ENCODE measurements around the gene RABL6. TPM values are rescaled to one million over a fixed set of nuclear protein-coding genes. Genes with fewer than 3 reads are reported as not detected.
"Not testable (repeated sequence)": the region's sequence is repeated elsewhere in the genome, so short reads cannot be mapped to it uniquely, and the experiment has no call there.

The RABL6 gene
- total RNA-seq, 6 experiments from 2014 or later: 77.8 to 87.7 (median 84.0) TPM

DNA sequence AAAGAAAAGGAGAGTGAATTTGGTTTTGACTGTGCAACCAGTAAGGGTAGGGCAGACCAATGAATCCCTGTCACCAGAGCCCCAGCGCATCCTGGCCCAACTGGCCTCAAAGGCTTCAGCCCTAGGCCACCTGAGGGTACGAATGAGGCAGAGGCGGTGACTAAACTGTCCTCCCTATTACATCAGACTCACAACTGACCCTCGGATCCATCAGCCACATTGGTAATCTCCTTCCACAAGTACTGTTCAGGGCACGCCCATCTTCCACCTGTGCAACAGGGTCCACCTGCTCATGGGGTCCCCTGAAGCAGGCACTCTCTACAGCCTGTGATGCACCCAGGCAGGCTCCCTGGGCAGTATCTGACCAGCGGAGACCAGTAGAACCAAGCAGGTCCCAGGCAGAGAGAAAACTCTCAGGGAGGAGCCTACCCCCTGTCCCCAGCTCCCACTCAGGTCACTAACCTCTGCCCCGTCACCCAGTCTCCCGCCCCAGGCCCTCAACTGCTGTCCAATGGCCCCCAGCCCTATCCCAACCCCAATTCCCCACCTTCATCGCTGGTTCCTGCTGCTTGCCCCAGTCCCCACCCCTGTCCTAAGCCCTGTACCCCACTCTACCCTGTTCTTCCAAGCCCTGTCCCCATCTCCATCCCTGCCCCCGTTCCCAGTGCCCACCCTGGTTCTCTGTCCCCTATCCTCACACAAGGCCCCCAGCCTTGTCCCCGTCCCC, 57.5 kb downstream of the RABL6 start:
- H3K9me3 Mint-ChIP-seq: peaks cover 9% of the 10 kb centered on the region
- H3K27me3 Mint-ChIP-seq (ENCODE audit: insufficient read depth): no peaks in the 10 kb centered on the region; the same call in 1 of the 2 replicates
- peak overlapping the region; percentile 49; the same call in 1 of the 2 replicates for H3K27ac Mint-ChIP-seq
- no peak for TF ChIP-seq CTCF (IDR thresholded peaks at IDR 0.05)
- DNase-seq: no peak
- H3K36me3 Mint-ChIP-seq (ENCODE audit: low read depth): peaks cover 16% of the 10 kb centered on the region
- H3K4me3 Mint-ChIP-seq: peak overlapping the region; percentile 86
- peaks cover 12% of the 10 kb centered on the region for H3K4me1 Mint-ChIP-seq (ENCODE audit: low read depth)

DNA sequence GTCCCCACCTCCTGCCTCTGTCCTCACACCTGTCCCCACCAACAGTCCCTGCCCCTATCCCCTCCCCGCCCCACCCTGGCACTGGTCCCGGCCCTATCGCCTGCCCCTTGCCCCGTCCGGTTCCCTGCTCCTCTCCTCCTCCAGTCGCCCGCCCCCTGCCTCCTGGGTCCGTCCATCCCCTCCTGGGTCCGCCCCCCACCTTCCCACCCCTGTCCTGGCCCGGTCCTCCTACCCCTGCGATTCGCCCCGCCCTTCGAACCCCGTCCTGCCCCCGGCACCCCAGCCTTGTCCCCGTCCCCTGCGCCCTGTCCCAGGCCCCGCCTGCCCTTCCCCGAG, 58.0 kb downstream of the RABL6 start:
- Mint-ChIP-seq H3K4me3 (peak overlapping the region; percentile 86), H3K27ac (peak overlapping the region; percentile 49; the same call in 1 of the 2 replicates), H3K27me3 (ENCODE audit: insufficient read depth) (no peaks in the 10 kb centered on the region; the same call in 1 of the 2 replicates), H3K9me3 (peaks cover 13% of the 10 kb centered on the region), H3K36me3 (ENCODE audit: low read depth) (peaks cover 16% of the 10 kb centered on the region), H3K4me1 (ENCODE audit: low read depth) (peaks cover 12% of the 10 kb centered on the region)
- DNase-seq: no peak
- no peak for TF ChIP-seq CTCF (IDR thresholded peaks at IDR 0.05)

GRCh38 chr9:136866898-136867421, 59.2 kb downstream of the RABL6 start:
- Mint-ChIP-seq H3K9me3 (peaks cover 23% of the 10 kb centered on the region), H3K4me3 (peak overlapping the region; percentile 67), H3K4me1 (ENCODE audit: low read depth) (peaks cover 12% of the 10 kb centered on the region), H3K36me3 (ENCODE audit: low read depth) (peaks cover 16% of the 10 kb centered on the region)
- not testable (repeated sequence) for H3K27me3 Mint-ChIP-seq (ENCODE audit: insufficient read depth); DNase-seq; H3K27ac Mint-ChIP-seq

GRCh38 chr9:136867480-136867879, 59.7 kb downstream of the RABL6 start:
- peaks cover 12% of the 10 kb centered on the region for H3K4me1 Mint-ChIP-seq (ENCODE audit: low read depth)
- no peak for DNase-seq
- peaks cover 16% of the 10 kb centered on the region for H3K36me3 Mint-ChIP-seq (ENCODE audit: low read depth)
- no peaks in the 10 kb centered on the region; the same call in 1 of the 2 replicates for H3K27me3 Mint-ChIP-seq (ENCODE audit: insufficient read depth)
- H3K4me3 Mint-ChIP-seq: peak overlapping the region; percentile 46
- no peak for TF ChIP-seq CTCF (IDR thresholded peaks at IDR 0.05)
- H3K9me3 Mint-ChIP-seq: peaks cover 28% of the 10 kb centered on the region
- H3K27ac Mint-ChIP-seq: peak overlapping the region; percentile 31; the same call in 1 of the 2 replicates

- H3K36me3 Mint-ChIP-seq (ENCODE audit: low read depth): peaks cover 16% of the 10 kb centered on the region
- H3K27me3 Mint-ChIP-seq (ENCODE audit: insufficient read depth): no peaks in the 10 kb centered on the region; the same call in 1 of the 2 replicates
- no peak for DNase-seq
- peak overlapping the region; percentile 31; the same call in 1 of the 2 replicates for H3K27ac Mint-ChIP-seq
- no peak for TF ChIP-seq CTCF (IDR thresholded peaks at IDR 0.05)
- H3K4me3 Mint-ChIP-seq: peak overlapping the region; percentile 46; the same call in 1 of the 2 replicates
- peaks cover 32% of the 10 kb centered on the region for H3K9me3 Mint-ChIP-seq
- peaks cover 12% of the 10 kb centered on the region for H3K4me1 Mint-ChIP-seq (ENCODE audit: low read depth)
These were observed 60.2 kb downstream of the RABL6 start for GRCh38 chr9:136867917-136868316.

DNA sequence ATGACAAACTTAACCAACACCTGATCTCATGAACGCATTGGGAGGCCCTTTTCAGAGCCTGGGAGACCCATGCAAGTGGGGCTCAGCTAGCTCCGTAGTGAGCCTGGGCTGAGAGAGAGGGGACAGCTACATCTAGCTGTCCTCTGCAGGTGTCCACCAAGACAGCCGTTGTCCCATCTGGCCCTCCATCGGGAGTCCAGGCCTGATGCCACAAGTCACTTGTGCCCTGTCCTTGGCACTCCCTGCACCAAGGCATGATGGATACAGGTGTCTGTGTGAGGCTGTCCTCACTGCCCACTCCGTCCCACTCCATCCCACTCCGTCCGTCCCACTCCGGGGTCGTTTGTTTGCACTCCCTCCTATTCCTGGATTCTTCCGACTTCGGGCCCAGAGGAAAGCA, 60.9 kb downstream of the RABL6 start:
- no peaks in the 10 kb centered on the region; the same call in 1 of the 2 replicates for H3K27me3 Mint-ChIP-seq (ENCODE audit: insufficient read depth)
- no peak for TF ChIP-seq CTCF (IDR thresholded peaks at IDR 0.05)
- H3K27ac Mint-ChIP-seq: no peak overlapping the region
- peaks cover 10% of the 10 kb centered on the region for H3K4me1 Mint-ChIP-seq (ENCODE audit: low read depth)
- DNase-seq: no peak
- H3K9me3 Mint-ChIP-seq: peaks cover 40% of the 10 kb centered on the region
- no peak overlapping the region; the same call in 1 of the 2 replicates for H3K4me3 Mint-ChIP-seq
- H3K36me3 Mint-ChIP-seq (ENCODE audit: low read depth): peaks cover 16% of the 10 kb centered on the region

GRCh38 chr9:136869611-136870010, 61.9 kb downstream of the RABL6 start:
- Mint-ChIP-seq H3K36me3 (ENCODE audit: low read depth) (peaks cover 16% of the 10 kb centered on the region), H3K9me3 (peaks cover 41% of the 10 kb centered on the region)
- not testable (repeated sequence) for H3K4me3 Mint-ChIP-seq; H3K27me3 Mint-ChIP-seq (ENCODE audit: insufficient read depth); H3K4me1 Mint-ChIP-seq (ENCODE audit: low read depth); H3K27ac Mint-ChIP-seq; DNase-seq
